Stimulated activated CD4-positive, alpha-beta T cell treated with anti-CD3 and anti-CD28 coated beads, Interleukin-12 subunit alpha, Interleukin-12 subunit beta, amount 100 ng/mL, for 4 hours (primary cell): Measurements from ENCODE around the gene FILIP1L.
"Not testable (repeated sequence)": the region's sequence is repeated elsewhere in the genome, so short reads cannot be mapped to it uniquely, and the experiment has no call there.

Source experiments
- DNase-seq: peaks from one replicate; pipeline ENCODE4 v3.0.0-alpha.2; 2020

The FILIP1L gene

GRCh38 chr3:100072326-100073048 is 41.8 kb downstream of the FILIP1L start:
- DNase-seq: no peak

GRCh38 chr3:100069472-100069871 is 44.8 kb downstream of the FILIP1L start:
- no peak for DNase-seq

GRCh38 chr3:100068826-100069225 is 45.5 kb downstream of the FILIP1L start:
- peak; percentile 76 for DNase-seq

- DNase-seq: no peak
Measured at GRCh38 chr3:100067589-100067988, 46.7 kb downstream of the FILIP1L start.

- no peak for DNase-seq
Measured at GRCh38 chr3:100063929-100064461, 50.3 kb downstream of the FILIP1L start.

- no peak for DNase-seq
Measured at GRCh38 chr3:100062665-100063064, 51.6 kb downstream of the FILIP1L start.

- no peak for DNase-seq
Measured at GRCh38 chr3:100060685-100061484, 53.4 kb downstream of the FILIP1L start.

GRCh38 chr3:100059472-100059871 is 54.8 kb downstream of the FILIP1L start:
- DNase-seq: no peak

- DNase-seq: no peak
Measured at GRCh38 chr3:100057716-100058575, 56.4 kb downstream of the FILIP1L start.

- DNase-seq: no peak
Measured at GRCh38 chr3:100053951-100054620, 60.2 kb downstream of the FILIP1L start.

- not testable (repeated sequence) for DNase-seq
Measured at GRCh38 chr3:100051513-100051912, 62.8 kb downstream of the FILIP1L start.

GRCh38 chr3:100048248-100048647 is 66.1 kb downstream of the FILIP1L start:
- DNase-seq: no peak

- DNase-seq: no peak
Measured at GRCh38 chr3:100047455-100048141, 66.7 kb downstream of the FILIP1L start.

GRCh38 chr3:100046986-100047385 is 67.3 kb downstream of the FILIP1L start:
- no peak for DNase-seq

- no peak for DNase-seq
Measured at GRCh38 chr3:100045696-100046095, 68.6 kb downstream of the FILIP1L start.

GRCh38 chr3:100044369-100044768 is 69.9 kb downstream of the FILIP1L start:
- no peak for DNase-seq

GRCh38 chr3:100043271-100043670 is 71.0 kb downstream of the FILIP1L start:
- DNase-seq: no peak

GRCh38 chr3:100042166-100042981 is 71.9 kb downstream of the FILIP1L start:
- DNase-seq: no peak

- DNase-seq: no peak
Measured at GRCh38 chr3:100041328-100041749, 73.0 kb downstream of the FILIP1L start.

GRCh38 chr3:100040451-100041225 is 73.7 kb downstream of the FILIP1L start:
- DNase-seq: no peak
